NCI-H510A treated with DMSO at 0.1 percent for 48 hours (cell line): ENCODE data around the gene DNER.

ENCODE experiments used
- DNase-seq: peaks from one replicate; lab custom pipeline; 2025; lab: John Stamatoyannopoulos, UW

DNER gene

GRCh38 chr2:229438430-229439159 lies 275.8 kb downstream of the DNER start:
- DNase-seq = no peak

GRCh38 chr2:229437467-229437866 lies 276.9 kb downstream of the DNER start:
- no peak for DNase-seq

- DNase-seq = no peak
Measured at GRCh38 chr2:229434187-229434586, 280.2 kb downstream of the DNER start.

GRCh38 chr2:229433351-229433750 lies 281.0 kb downstream of the DNER start:
- no peak for DNase-seq

GRCh38 chr2:229431327-229431954 lies 282.9 kb downstream of the DNER start:
- DNase-seq = peak; percentile 20

GRCh38 chr2:229429589-229429988 lies 284.8 kb downstream of the DNER start:
- no peak for DNase-seq

- no peak for DNase-seq
Measured at GRCh38 chr2:229426464-229426863, 287.9 kb downstream of the DNER start.

GRCh38 chr2:229425598-229425997 lies 288.8 kb downstream of the DNER start:
- DNase-seq = no peak

GRCh38 chr2:229422063-229422462 lies 292.3 kb downstream of the DNER start:
- no peak for DNase-seq

GRCh38 chr2:229419158-229419557 lies 295.2 kb downstream of the DNER start:
- DNase-seq = no peak

GRCh38 chr2:229417916-229418315 lies 296.4 kb downstream of the DNER start:
- peak; percentile 97 for DNase-seq

- DNase-seq = no peak
Measured at GRCh38 chr2:229417176-229417575, 297.2 kb downstream of the DNER start.

GRCh38 chr2:229416116-229416694 lies 298.1 kb downstream of the DNER start:
- DNase-seq = no peak

GRCh38 chr2:229414631-229415030 lies 299.7 kb downstream of the DNER start:
- no peak for DNase-seq

GRCh38 chr2:229412686-229413085 lies 301.7 kb downstream of the DNER start:
- no peak for DNase-seq

GRCh38 chr2:229410946-229411345 lies 303.4 kb downstream of the DNER start:
- no peak for DNase-seq

- no peak for DNase-seq
Measured at GRCh38 chr2:229410264-229410663, 304.1 kb downstream of the DNER start.

GRCh38 chr2:229409751-229410181 lies 304.6 kb downstream of the DNER start:
- DNase-seq = no peak

GRCh38 chr2:229408962-229409361 lies 305.4 kb downstream of the DNER start:
- DNase-seq = no peak

GRCh38 chr2:229408356-229408755 lies 306.0 kb downstream of the DNER start:
- DNase-seq = no peak

GRCh38 chr2:229407170-229407569 lies 307.2 kb downstream of the DNER start:
- peak; percentile 23 for DNase-seq

GRCh38 chr2:229405796-229406195 lies 308.6 kb downstream of the DNER start:
- no peak for DNase-seq

- no peak for DNase-seq
Measured at GRCh38 chr2:229403296-229403695, 311.1 kb downstream of the DNER start.
